Lung (tissue), 12 donors: ENCODE measurements around the gene EBPL. TPM values are rescaled to one million over a fixed set of nuclear protein-coding genes. Genes with fewer than 3 reads are reported as not detected.
"Not testable (repeated sequence)": the region's sequence is repeated elsewhere in the genome, so short reads cannot be mapped to it uniquely, and the experiment has no call there.

Experiments
- ATAC-seq: fragments of 200-7000 bp; cut with Tn5 transposase; one replicate; pipeline ENCODE4 v1.9.1; 2020; ENCODE audit warnings: moderate number of reproducible peaks; ENCODE audit not compliant: insufficient read depth, low FRiP score
- DNase-seq, 3 donors: peaks; one replicate each; pipeline ENCODE4 v3.0.0-alpha.2; 2013 to 2017
- H3K27ac ChIP-seq, 2 donors: one replicate each; pipeline ENCODE4 v1.5.1; 2013; ENCODE audit warnings: mild to moderate bottlenecking in 2 of 2, moderate library complexity in 2 of 2, control low read depth in 1 of 2, inconsistent platforms in 1 of 2, low read depth in 1 of 2, low read length in 1 of 2
- H3K27me3 ChIP-seq, 3 donors: one replicate each; pipeline ENCODE4 v1.5.1; 2013; ENCODE audit warnings: low read length in 2 of 3; ENCODE audit not compliant: control insufficient read depth in 3 of 3, insufficient read depth in 3 of 3
- H3K36me3 ChIP-seq, 4 donors: one replicate each; pipeline ENCODE4 v1.5.1; 2013; ENCODE audit warnings: low read length in 4 of 4, mild to moderate bottlenecking in 1 of 4, moderate library complexity in 1 of 4; ENCODE audit not compliant: control insufficient read depth in 4 of 4, insufficient read depth in 4 of 4
- H3K4me1 ChIP-seq, 5 donors: one replicate each; pipeline ENCODE4 v1.5.1; 2013; ENCODE audit warnings: low read length in 5 of 5, mild to moderate bottlenecking in 2 of 5, moderate library complexity in 1 of 5; ENCODE audit not compliant: control insufficient read depth in 5 of 5, insufficient read depth in 5 of 5
- H3K4me3 ChIP-seq: one replicate; pipeline ENCODE4 v1.5.1; 2013; ENCODE audit warnings: mild to moderate bottlenecking, control low read depth, moderate library complexity
- H3K9ac ChIP-seq, 2 donors: one replicate each; pipeline ENCODE4 v1.5.1; 2013; ENCODE audit warnings: low read length in 2 of 2, control low read depth in 1 of 2; ENCODE audit not compliant: insufficient read depth in 1 of 2
- H3K9me3 ChIP-seq, 4 donors: one replicate each; pipeline ENCODE4 v1.5.1; 2013; ENCODE audit warnings: low read length in 3 of 4, mild to moderate bottlenecking in 1 of 4, moderate library complexity in 1 of 4; ENCODE audit not compliant: control insufficient read depth in 4 of 4, insufficient read depth in 3 of 4
- WGBS, 2 donors: extraction: QIAGEN DNeasy Blood & Tissue Kit; methylation state at CpG; one replicate each; pipeline ENCODE4 v1.1.7; 2013; 5-methylcytosine and 5-hydroxymethylcytosine counted together
- polyA plus RNA-seq, 2 donors: library from polyadenylated mRNA; stranded (reverse); fragments of 200-250 nt; gene quantifications; one replicate each; pipeline ENCODE4 v1.2.1, GENCODE V29; 2013
- total RNA-seq, 2 donors: library from RNA; depleted of rRNA in 1 of 2; stranded (reverse); fragments of >200 nt in 1 of 2; gene quantifications; one replicate each; pipeline ENCODE4 v1.2.1, GENCODE V29; 2014 to 2021
- TF ChIP-seq, protein P1 (sequence below): IDR thresholded peaks from 2 replicates; pipeline ENCODE4 v1.5.1; 2012; ENCODE audit warnings: mild to moderate bottlenecking; ENCODE audit errors: control extremely low read depth, extremely low read depth
- donor health status: control.
- donor health status: control.
- donor health status: Bipolar disorder and iron deficiency.
- donor health status: healthy.
- donor health status: DM: yes; HTN: yes; CAD: no.

Gene EBPL
- total and polyA plus RNA-seq, 4 donors: 60.5 to 92.7 (median 70.1) TPM

DNA sequence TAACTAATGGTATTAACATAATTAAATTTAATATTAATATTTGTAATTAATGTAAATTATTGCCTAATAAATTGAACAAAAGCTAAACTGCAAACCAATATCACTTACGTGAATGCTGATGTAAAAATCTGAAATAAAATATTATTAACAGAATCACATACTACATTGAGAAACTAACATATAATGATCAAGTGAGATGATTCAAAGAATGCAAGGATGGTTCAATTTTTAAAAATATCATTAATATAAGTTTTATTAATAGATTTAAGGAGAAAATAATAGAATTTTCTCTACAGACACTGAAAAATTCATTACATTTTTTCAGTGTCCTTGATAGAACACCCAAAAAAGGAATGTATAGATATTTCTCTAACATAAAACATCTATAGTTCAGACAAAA, 23.5 kb upstream of the EBPL start:
- TF ChIP-seq, protein P1, sequence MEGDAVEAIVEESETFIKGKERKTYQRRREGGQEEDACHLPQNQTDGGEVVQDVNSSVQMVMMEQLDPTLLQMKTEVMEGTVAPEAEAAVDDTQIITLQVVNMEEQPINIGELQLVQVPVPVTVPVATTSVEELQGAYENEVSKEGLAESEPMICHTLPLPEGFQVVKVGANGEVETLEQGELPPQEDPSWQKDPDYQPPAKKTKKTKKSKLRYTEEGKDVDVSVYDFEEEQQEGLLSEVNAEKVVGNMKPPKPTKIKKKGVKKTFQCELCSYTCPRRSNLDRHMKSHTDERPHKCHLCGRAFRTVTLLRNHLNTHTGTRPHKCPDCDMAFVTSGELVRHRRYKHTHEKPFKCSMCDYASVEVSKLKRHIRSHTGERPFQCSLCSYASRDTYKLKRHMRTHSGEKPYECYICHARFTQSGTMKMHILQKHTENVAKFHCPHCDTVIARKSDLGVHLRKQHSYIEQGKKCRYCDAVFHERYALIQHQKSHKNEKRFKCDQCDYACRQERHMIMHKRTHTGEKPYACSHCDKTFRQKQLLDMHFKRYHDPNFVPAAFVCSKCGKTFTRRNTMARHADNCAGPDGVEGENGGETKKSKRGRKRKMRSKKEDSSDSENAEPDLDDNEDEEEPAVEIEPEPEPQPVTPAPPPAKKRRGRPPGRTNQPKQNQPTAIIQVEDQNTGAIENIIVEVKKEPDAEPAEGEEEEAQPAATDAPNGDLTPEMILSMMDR: no peak
- no peak for DNase-seq
- Histone ChIP-seq H3K27ac (no peak overlapping the region), H3K9ac (no peak overlapping the region), H3K36me3 (peaks cover 1 to 14% (median 11%) of the 10 kb centered on the region in 4 donors), H3K27me3 (no peaks in the 10 kb centered on the region), H3K9me3 (peaks cover 0 to 4% (median 3%) of the 10 kb centered on the region in 4 donors), H3K4me1 (no peaks in the 10 kb centered on the region), H3K4me3 (no peak overlapping the region)
- no peak for ATAC-seq
- WGBS, 2 donors: 100% methylated on average over 1 of the region's 1 CpG

DNA sequence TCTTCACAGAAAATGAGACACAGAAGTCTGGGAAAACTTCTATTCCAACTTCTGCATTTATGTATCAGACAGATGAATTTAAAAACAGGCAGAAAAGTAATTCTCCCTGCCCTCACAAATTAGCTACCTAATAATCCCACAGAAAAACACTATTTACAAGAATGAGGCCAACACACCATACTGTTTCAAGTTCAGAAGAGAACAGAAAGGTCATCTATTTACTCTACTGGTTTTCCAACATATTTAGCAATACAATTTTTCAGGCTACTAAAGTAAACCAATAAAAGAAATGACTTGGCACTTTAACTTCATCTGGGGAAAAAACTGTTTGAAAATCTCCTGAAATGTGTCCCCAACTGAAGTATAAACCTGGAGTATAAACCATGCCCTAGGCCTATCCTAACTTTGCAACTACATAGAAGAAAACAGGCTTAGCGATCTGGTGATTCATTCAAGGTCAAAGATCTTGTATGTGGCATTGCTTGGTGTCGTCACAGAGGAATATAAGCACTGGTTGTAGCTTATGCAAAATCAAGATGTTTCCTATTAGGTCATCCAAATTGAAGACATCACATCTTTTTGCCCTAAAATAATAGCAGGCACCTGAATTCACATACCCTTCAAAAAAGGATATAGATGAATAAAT, 20.1 kb upstream of the EBPL start:
- ATAC-seq (no peak), DNase-seq (no peak)
- TF ChIP-seq, protein P1: no peak
- Histone ChIP-seq H3K27ac (no peak overlapping the region), H3K4me3 (no peak overlapping the region), H3K9me3 (peaks cover 0 to 4% (median 3%) of the 10 kb centered on the region in 4 donors), H3K27me3 (no peaks in the 10 kb centered on the region), H3K36me3 (peaks cover 5 to 16% (median 12%) of the 10 kb centered on the region in 4 donors), H3K9ac (no peak overlapping the region), H3K4me1 (no peaks in the 10 kb centered on the region)
- WGBS, 2 donors: 86 to 90% methylated on average over 2 of the region's 2 CpGs

DNA sequence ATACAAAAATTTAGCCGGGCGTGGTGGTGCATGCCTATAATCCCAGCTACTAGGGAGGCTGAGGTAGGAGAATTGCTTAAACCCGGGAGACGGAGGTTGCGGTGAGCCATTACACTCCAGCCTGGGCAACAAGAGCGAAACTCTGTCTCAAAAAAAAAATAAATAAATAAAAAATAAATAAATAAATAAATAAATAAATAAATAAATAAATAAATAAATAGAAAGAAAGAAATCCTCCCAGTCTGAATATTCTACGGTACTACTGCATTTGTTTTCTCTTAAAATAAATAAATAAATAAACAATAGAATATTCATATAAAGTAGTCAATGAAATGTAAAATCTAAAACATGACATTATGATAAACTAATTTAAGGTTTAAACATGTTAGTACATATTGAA, 13.0 kb upstream of the EBPL start:
- H3K9me3 ChIP-seq, H3K27me3 ChIP-seq, H3K4me3 ChIP-seq, H3K27ac ChIP-seq, DNase-seq, H3K4me1 ChIP-seq, ATAC-seq, H3K9ac ChIP-seq: not testable (repeated sequence)
- H3K36me3 ChIP-seq: peaks cover 0 to 32% (median 19%) of the 10 kb centered on the region in 4 donors
- WGBS, 2 donors: 98 to 99% methylated on average over 7 of the region's 7 CpGs

DNA sequence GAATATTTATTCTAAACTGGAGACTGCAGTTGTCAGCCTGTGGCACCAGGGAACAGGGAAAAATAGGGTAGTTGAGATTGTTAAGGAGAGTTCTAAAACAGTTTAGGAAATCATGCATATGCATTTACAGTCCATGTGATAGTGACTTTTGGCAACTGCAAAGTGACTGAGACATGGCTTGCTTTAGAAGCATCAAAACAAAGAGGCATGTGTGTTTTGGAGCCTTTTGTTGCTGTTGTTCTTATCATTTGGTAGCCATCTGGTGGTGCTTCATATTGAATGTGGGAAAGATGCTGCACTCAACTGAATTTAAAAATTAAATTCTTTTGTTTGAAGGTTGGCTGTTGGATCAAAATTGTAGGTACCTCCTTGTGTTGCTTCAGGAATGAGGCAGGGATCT, 10.2 kb upstream of the EBPL start:
- Histone ChIP-seq H3K9me3 (no peaks in the 10 kb centered on the region), H3K4me1 (no peaks in the 10 kb centered on the region), H3K36me3 (peaks cover 0 to 27% (median 17%) of the 10 kb centered on the region in 4 donors), H3K27ac (no peak overlapping the region), H3K4me3 (no peak overlapping the region), H3K27me3 (no peaks in the 10 kb centered on the region), H3K9ac (no peak overlapping the region)
- ATAC-seq (no peak), DNase-seq (no peak)
- TF ChIP-seq, protein P1: no peak
